Natural killer cell (primary cell): Measurements from ENCODE around the gene TSKU. TPM values are rescaled to one million over a fixed set of nuclear protein-coding genes. Genes with fewer than 3 reads are reported as not detected.

Source experiments
- ATAC-seq, 3 donors: fragments of 150-1000 bp in 2 of 3; fragments of 200-7000 bp in 1 of 3; cut with Tn5 transposase; 1 replicate in 1 of 3; 2 replicates in 2 of 3; pipeline ENCODE4 v1.10.0; 2021; ENCODE audit warnings: mild to moderate bottlenecking in 2 of 3, moderate library complexity in 2 of 3
- DNase-seq, 2 donors: peaks; one replicate each; pipeline versions ENCODE4 v3.0.0 to v3.0.0-alpha.2; 2013 to 2021; ENCODE audit warnings: mixed read lengths in 1 of 2
- H3K27ac ChIP-seq: one replicate; pipeline ENCODE4 v1.5.1; 2013; ENCODE audit warnings: mild to moderate bottlenecking, low read length
- H3K27me3 ChIP-seq: one replicate; pipeline ENCODE4 v1.6.1; 2013; ENCODE audit warnings: low read length; ENCODE audit not compliant: control insufficient read depth, insufficient read depth
- H3K36me3 ChIP-seq: one replicate; pipeline ENCODE4 v1.6.1; 2013; ENCODE audit warnings: low read length; ENCODE audit not compliant: control insufficient read depth, insufficient read depth
- H3K4me1 ChIP-seq: one replicate; pipeline ENCODE4 v1.6.1; 2013; ENCODE audit warnings: low read length; ENCODE audit not compliant: control insufficient read depth, insufficient read depth
- H3K4me3 ChIP-seq: one replicate; pipeline ENCODE4 v1.5.1; 2013; ENCODE audit warnings: low read length
- H3K9me3 ChIP-seq: one replicate; pipeline ENCODE4 v1.6.1; 2013; ENCODE audit warnings: low read length; ENCODE audit not compliant: control insufficient read depth, insufficient read depth
- H3K27ac Mint-ChIP-seq, 2 donors: one replicate each; pipeline ENCODE4 v1.8.0; 2022; ENCODE audit warnings: mild to moderate bottlenecking in 2 of 2, mixed read lengths in 2 of 2, moderate library complexity in 1 of 2
- H3K27me3 Mint-ChIP-seq, 2 donors: one replicate each; pipeline ENCODE4 v1.8.0; 2022; ENCODE audit warnings: low read depth in 2 of 2, mixed read lengths in 2 of 2
- H3K36me3 Mint-ChIP-seq: one replicate; pipeline ENCODE4 v1.8.0; 2022; ENCODE audit warnings: mixed read lengths
- H3K4me1 Mint-ChIP-seq, 2 donors: one replicate each; pipeline ENCODE4 v1.8.0; 2022; ENCODE audit warnings: mixed read lengths in 2 of 2
- H3K4me3 Mint-ChIP-seq: one replicate; pipeline ENCODE4 v1.8.0; 2022; ENCODE audit warnings: mild to moderate bottlenecking, moderate library complexity, mixed read lengths
- H3K9me3 Mint-ChIP-seq, 2 donors: one replicate each; pipeline ENCODE4 v1.8.0; 2022; ENCODE audit warnings: mixed read lengths in 2 of 2
- CTCF ChIP-seq: fragments of 200-600 bp; IDR thresholded peaks from one replicate; pipeline ENCODE4 v1.8.0; 2022; ENCODE audit warnings: antibody characterized with exemption
- WGBS: methylation state at CpG from one replicate; pipeline ENCODE4 v1.1.7; 2013; ENCODE audit warnings: missing lambda C conversion rate; ENCODE audit not compliant: insufficient coverage; 5-methylcytosine and 5-hydroxymethylcytosine counted together
- intact Hi-C: fragments of 100-400 bp; cut with micrococcal nuclease; formaldehyde crosslinking; loops from one replicate; pipeline ENCODE4 v1.14.2; 2022
- total RNA-seq, 4 donors: library from RNA; stranded (reverse); fragments of 120-200 nt in 1 of 4; gene quantifications; one replicate each; pipeline versions ENCODE4 v1.2.3 to v1.2.4, GENCODE V29; 2013 to 2022

Gene TSKU
- total RNA-seq, 3 donors from 2014 or later (not counting 1 experiment from before 2014, with no cell fraction given) = not detected

- Mint-ChIP-seq H3K36me3 (no peaks in the 10 kb centered on the region), H3K4me1 (no peaks in the 10 kb centered on the region), H3K4me3 (no peak overlapping the region), H3K27ac (no peak overlapping the region), H3K9me3 (no peaks in the 10 kb centered on the region), H3K27me3 (peaks cover 8 to 9% of the 10 kb centered on the region in 2 donors)
- WGBS = 61% methylated on average over 6 of the region's 6 CpGs
- Histone ChIP-seq H3K4me3 (no peak overlapping the region), H3K27me3 (no peaks in the 10 kb centered on the region), H3K27ac (no peak overlapping the region), H3K36me3 (no peaks in the 10 kb centered on the region), H3K9me3 (no peaks in the 10 kb centered on the region), H3K4me1 (no peaks in the 10 kb centered on the region)
- intact Hi-C loops = no loop called here
- no peak for TF ChIP-seq CTCF
- no peak for DNase-seq
- ATAC-seq = no peak
Observed at GRCh38 chr11:76756341-76756741, 26.8 kb upstream of the TSKU start.

GRCh38 chr11:76758311-76758710, 24.8 kb upstream of the TSKU start:
- Histone ChIP-seq H3K27me3 (no peaks in the 10 kb centered on the region), H3K4me3 (no peak overlapping the region), H3K9me3 (no peaks in the 10 kb centered on the region), H3K4me1 (no peaks in the 10 kb centered on the region), H3K27ac (no peak overlapping the region), H3K36me3 (no peaks in the 10 kb centered on the region)
- ATAC-seq = no peak
- no peaks in the 10 kb centered on the region for H3K9me3 Mint-ChIP-seq
- WGBS = 96% methylated on average over 9 of the region's 9 CpGs
- no peaks in the 10 kb centered on the region for H3K36me3 Mint-ChIP-seq
- TF ChIP-seq CTCF = no peak
- H3K4me1 Mint-ChIP-seq = no peaks in the 10 kb centered on the region
- DNase-seq = no peak
- no peak overlapping the region for H3K4me3 Mint-ChIP-seq
- intact Hi-C loops = no loop called here
- H3K27me3 Mint-ChIP-seq = peaks cover 5 to 8% of the 10 kb centered on the region in 2 donors
- no peak overlapping the region for H3K27ac Mint-ChIP-seq

- H3K27me3 ChIP-seq = no peaks in the 10 kb centered on the region
- Mint-ChIP-seq H3K4me3 (no peak overlapping the region), H3K36me3 (no peaks in the 10 kb centered on the region), H3K27me3 (peaks cover 5 to 8% of the 10 kb centered on the region in 2 donors), H3K4me1 (no peaks in the 10 kb centered on the region), H3K27ac (no peak overlapping the region), H3K9me3 (no peaks in the 10 kb centered on the region)
- H3K9me3 ChIP-seq = no peaks in the 10 kb centered on the region
- intact Hi-C loops = no loop called here
- ATAC-seq = no peak
- no peak overlapping the region for H3K4me3 ChIP-seq
- H3K4me1 ChIP-seq = no peaks in the 10 kb centered on the region
- no peaks in the 10 kb centered on the region for H3K36me3 ChIP-seq
- DNase-seq = no peak
- no peak for TF ChIP-seq CTCF
- H3K27ac ChIP-seq = no peak overlapping the region
Observed at GRCh38 chr11:76759092-76759491, 24.1 kb upstream of the TSKU start.

GRCh38 chr11:76759517-76759916, 23.6 kb upstream of the TSKU start:
- Mint-ChIP-seq H3K27me3 (peaks cover 8 to 9% of the 10 kb centered on the region in 2 donors), H3K4me1 (no peaks in the 10 kb centered on the region), H3K36me3 (no peaks in the 10 kb centered on the region), H3K4me3 (no peak overlapping the region), H3K9me3 (no peaks in the 10 kb centered on the region), H3K27ac (no peak overlapping the region)
- no peak for ATAC-seq
- no peaks in the 10 kb centered on the region for H3K36me3 ChIP-seq
- no peaks in the 10 kb centered on the region for H3K27me3 ChIP-seq
- no peak overlapping the region for H3K4me3 ChIP-seq
- 80% methylated on average over 1 of the region's 2 CpGs for WGBS
- intact Hi-C loops = no loop called here
- TF ChIP-seq CTCF = no peak
- no peak overlapping the region for H3K27ac ChIP-seq
- DNase-seq = no peak
- no peaks in the 10 kb centered on the region for H3K4me1 ChIP-seq
- H3K9me3 ChIP-seq = no peaks in the 10 kb centered on the region
